ENCODE measurements around the gene PRKAR1B.

DNA sequence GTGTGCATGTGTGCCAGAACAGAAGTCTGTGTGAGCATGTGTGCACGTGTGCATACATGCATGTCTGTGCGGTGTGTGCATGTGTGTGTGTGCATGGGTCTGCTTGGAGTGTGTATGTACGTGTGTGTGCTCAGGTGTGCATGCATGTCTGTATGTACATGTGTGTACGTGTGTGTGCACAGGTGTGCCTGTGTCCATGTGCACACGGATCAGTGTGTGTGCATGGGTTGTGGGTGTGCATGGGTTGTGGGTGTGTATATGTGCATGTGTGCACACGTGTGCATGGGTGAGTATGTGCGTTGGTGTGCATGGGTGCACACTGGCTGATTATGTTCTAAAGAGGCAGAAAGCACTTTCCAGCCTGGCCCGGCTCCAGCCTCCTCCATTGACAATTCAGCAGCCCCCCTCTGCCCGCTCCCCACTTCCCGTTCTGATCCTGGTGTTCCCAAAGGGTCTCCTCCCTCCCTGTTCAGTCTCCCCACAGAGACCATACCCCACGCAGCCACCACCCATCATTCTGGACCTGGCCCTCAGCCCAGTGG lies 163.4 kb downstream of the PRKAR1B start:
- TF ChIP-seq EGR1 (IDR thresholded peaks at IDR 0.05) (no peak), EP300 (IDR thresholded peaks at IDR 0.05; ENCODE audit: borderline replicate concordance) (no peak), TCF12 (IDR thresholded peaks at IDR 0.05; ENCODE audit: low read depth) (no peak)
- TF ChIP-seq, protein P1, sequence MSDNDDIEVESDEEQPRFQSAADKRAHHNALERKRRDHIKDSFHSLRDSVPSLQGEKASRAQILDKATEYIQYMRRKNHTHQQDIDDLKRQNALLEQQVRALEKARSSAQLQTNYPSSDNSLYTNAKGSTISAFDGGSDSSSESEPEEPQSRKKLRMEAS (IDR thresholded peaks at IDR 0.05) = no peak
